Lung (tissue), 12 donors: ENCODE measurements around the gene RASSF5. TPM values are rescaled to one million over a fixed set of nuclear protein-coding genes. Genes with fewer than 3 reads are reported as not detected.

Source experiments
- ATAC-seq: fragments of 200-7000 bp; cut with Tn5 transposase; one replicate; pipeline ENCODE4 v1.9.1; 2020; ENCODE audit warnings: moderate number of reproducible peaks; ENCODE audit not compliant: insufficient read depth, low FRiP score
- DNase-seq, 3 donors: peaks; one replicate each; pipeline ENCODE4 v3.0.0-alpha.2; 2013 to 2017
- H3K27ac ChIP-seq, 2 donors: one replicate each; pipeline ENCODE4 v1.5.1; 2013; ENCODE audit warnings: mild to moderate bottlenecking in 2 of 2, moderate library complexity in 2 of 2, control low read depth in 1 of 2, inconsistent platforms in 1 of 2, low read depth in 1 of 2, low read length in 1 of 2
- H3K27me3 ChIP-seq, 3 donors: one replicate each; pipeline ENCODE4 v1.5.1; 2013; ENCODE audit warnings: low read length in 2 of 3; ENCODE audit not compliant: control insufficient read depth in 3 of 3, insufficient read depth in 3 of 3
- H3K36me3 ChIP-seq, 4 donors: one replicate each; pipeline ENCODE4 v1.5.1; 2013; ENCODE audit warnings: low read length in 4 of 4, mild to moderate bottlenecking in 1 of 4, moderate library complexity in 1 of 4; ENCODE audit not compliant: control insufficient read depth in 4 of 4, insufficient read depth in 4 of 4
- H3K4me1 ChIP-seq, 5 donors: one replicate each; pipeline ENCODE4 v1.5.1; 2013; ENCODE audit warnings: low read length in 5 of 5, mild to moderate bottlenecking in 2 of 5, moderate library complexity in 1 of 5; ENCODE audit not compliant: control insufficient read depth in 5 of 5, insufficient read depth in 5 of 5
- H3K4me3 ChIP-seq: one replicate; pipeline ENCODE4 v1.5.1; 2013; ENCODE audit warnings: mild to moderate bottlenecking, control low read depth, moderate library complexity
- H3K9ac ChIP-seq, 2 donors: one replicate each; pipeline ENCODE4 v1.5.1; 2013; ENCODE audit warnings: low read length in 2 of 2, control low read depth in 1 of 2; ENCODE audit not compliant: insufficient read depth in 1 of 2
- H3K9me3 ChIP-seq, 4 donors: one replicate each; pipeline ENCODE4 v1.5.1; 2013; ENCODE audit warnings: low read length in 3 of 4, mild to moderate bottlenecking in 1 of 4, moderate library complexity in 1 of 4; ENCODE audit not compliant: control insufficient read depth in 4 of 4, insufficient read depth in 3 of 4
- WGBS, 2 donors: extraction: QIAGEN DNeasy Blood & Tissue Kit; methylation state at CpG; one replicate each; pipeline ENCODE4 v1.1.7; 2013; 5-methylcytosine and 5-hydroxymethylcytosine counted together
- polyA plus RNA-seq, 2 donors: library from polyadenylated mRNA; stranded (reverse); fragments of 200-250 nt; gene quantifications; one replicate each; pipeline ENCODE4 v1.2.1, GENCODE V29; 2013
- total RNA-seq, 2 donors: library from RNA; depleted of rRNA in 1 of 2; stranded (reverse); fragments of >200 nt in 1 of 2; gene quantifications; one replicate each; pipeline ENCODE4 v1.2.1, GENCODE V29; 2014 to 2021
- TF ChIP-seq, protein P1 (sequence below): IDR thresholded peaks from 2 replicates; pipeline ENCODE4 v1.5.1; 2012; ENCODE audit warnings: mild to moderate bottlenecking; ENCODE audit errors: control extremely low read depth, extremely low read depth
- donor health status: control.
- donor health status: control.
- donor health status: Bipolar disorder and iron deficiency.
- donor health status: healthy.
- donor health status: DM: yes; HTN: yes; CAD: no.

Gene RASSF5
- total and polyA plus RNA-seq, 4 donors: 10.3 to 38.2 (median 30.7) TPM

DNA sequence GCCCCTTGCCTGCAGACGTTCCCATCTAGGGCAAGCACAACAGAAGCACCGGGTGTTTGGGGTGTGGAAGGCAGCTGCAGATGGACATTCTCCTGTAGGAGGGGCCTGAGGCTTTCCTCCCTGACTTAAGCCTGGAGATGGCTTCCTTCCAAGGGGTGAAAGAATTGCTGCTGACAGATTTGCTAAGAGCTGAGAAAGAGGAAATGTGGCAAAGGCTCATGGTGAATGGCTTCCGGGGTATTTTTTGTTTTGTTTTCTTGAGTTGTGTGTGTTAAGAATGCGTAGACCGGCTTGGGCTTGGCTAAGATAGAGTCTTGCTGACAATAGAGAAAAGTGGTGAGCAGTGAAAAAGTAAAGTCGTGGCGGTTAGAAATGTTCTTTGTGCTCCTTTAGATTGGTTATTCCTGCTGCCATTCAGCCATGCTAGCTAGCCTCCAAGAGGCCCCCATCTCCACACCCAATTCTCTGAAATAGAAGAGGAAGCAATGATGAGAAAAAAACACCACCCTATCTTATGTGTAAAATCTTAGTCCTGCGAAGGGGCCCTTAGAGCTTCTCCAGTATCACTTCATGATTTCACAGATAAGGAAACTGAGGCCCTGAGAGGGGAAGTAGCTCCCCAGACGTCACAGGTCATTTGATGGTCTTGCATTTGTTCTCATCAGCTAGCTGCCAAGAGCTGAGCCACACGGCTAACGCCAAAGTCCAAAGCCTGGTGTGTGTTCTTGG, 68.0 kb downstream of the RASSF5 start:
- WGBS, 2 donors: 12 to 32% methylated on average over 11 of the region's 11 CpGs
- Histone ChIP-seq H3K27ac (peak overlapping the region in 1 of 2 donors; percentile 96), H3K36me3 (peaks cover 0 to 1% (median 0%) of the 10 kb centered on the region in 4 donors), H3K9ac (no peak overlapping the region), H3K4me1 (peaks cover 0 to 19% (median 3%) of the 10 kb centered on the region in 5 donors), H3K27me3 (no peaks in the 10 kb centered on the region), H3K9me3 (no peaks in the 10 kb centered on the region), H3K4me3 (no peak overlapping the region)
- TF ChIP-seq, protein P1, sequence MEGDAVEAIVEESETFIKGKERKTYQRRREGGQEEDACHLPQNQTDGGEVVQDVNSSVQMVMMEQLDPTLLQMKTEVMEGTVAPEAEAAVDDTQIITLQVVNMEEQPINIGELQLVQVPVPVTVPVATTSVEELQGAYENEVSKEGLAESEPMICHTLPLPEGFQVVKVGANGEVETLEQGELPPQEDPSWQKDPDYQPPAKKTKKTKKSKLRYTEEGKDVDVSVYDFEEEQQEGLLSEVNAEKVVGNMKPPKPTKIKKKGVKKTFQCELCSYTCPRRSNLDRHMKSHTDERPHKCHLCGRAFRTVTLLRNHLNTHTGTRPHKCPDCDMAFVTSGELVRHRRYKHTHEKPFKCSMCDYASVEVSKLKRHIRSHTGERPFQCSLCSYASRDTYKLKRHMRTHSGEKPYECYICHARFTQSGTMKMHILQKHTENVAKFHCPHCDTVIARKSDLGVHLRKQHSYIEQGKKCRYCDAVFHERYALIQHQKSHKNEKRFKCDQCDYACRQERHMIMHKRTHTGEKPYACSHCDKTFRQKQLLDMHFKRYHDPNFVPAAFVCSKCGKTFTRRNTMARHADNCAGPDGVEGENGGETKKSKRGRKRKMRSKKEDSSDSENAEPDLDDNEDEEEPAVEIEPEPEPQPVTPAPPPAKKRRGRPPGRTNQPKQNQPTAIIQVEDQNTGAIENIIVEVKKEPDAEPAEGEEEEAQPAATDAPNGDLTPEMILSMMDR: no peak
- ATAC-seq (peak; percentile 63), DNase-seq (peak; percentile 79 to 97 (median 95))

DNA sequence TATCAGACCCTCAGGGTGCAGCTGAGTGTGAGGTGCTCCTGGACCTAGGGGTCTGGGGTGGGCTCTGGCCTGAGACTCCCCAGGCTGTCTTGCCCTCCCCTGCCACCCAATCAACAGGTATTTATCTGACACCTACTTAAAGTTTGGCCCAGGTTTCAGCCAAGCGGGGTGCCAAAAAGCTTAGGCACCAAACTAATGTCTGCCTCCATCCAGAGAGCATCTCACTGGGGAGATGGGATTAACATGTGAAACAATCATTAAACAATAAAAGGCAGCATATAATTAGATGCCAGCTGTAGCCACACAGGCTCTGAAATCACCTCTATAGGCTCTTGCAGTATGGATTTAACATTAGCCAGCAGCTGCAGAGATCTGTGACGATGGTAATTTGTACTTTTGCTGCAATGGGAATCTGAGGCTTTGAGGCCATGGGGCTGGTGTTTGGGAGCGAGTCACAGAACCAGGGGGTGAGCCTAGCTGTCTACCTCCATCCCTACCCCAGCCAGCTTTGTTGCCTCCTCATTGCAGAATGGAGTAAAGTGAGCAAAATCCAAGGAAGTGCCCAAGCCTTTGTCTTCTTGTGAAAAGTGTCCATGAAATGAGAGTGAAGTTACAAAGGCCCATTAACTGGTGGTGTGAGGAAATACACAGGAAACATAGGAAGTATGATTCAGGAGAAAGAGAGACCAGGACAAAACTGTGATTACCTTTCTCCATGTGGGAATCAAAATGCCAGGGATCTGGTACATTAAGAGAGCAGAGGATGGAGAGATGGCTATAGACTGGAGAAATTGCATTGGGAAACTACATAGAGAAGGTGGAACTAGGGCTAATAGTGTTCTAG, 68.8 kb downstream of the RASSF5 start:
- Histone ChIP-seq H3K36me3 (peaks cover 0 to 1% (median 0%) of the 10 kb centered on the region in 4 donors), H3K9me3 (no peaks in the 10 kb centered on the region), H3K27me3 (no peaks in the 10 kb centered on the region), H3K4me3 (no peak overlapping the region), H3K9ac (no peak overlapping the region), H3K27ac (peak overlapping the region in 1 of 2 donors; percentile 96), H3K4me1 (peaks cover 0 to 19% (median 3%) of the 10 kb centered on the region in 5 donors)
- DNase-seq (no peak), ATAC-seq (no peak)
- TF ChIP-seq, protein P1: no peak
- WGBS, 2 donors: 92% methylated on average over 3 of the region's 3 CpGs

DNA sequence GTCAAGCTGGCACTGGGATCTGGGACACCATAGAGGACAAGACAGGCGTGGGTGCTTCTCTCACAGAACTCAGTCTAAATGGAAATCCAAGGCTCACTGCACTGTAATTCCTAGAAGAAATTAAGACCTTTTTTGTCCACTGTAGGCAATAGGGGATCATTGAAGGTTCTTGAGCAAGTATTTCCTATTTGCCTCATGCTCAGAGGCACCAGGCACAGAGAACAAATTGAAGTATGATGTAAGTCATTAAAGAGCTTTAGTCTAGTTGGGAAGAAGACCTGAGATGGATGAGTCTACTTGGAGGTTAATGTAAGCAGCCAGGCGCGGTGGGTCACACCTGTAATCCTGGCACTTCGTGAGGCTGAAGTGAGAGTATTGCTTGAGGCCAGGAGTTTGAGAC, 70.3 kb downstream of the RASSF5 start:
- DNase-seq: no peak
- 83 to 96% methylated on average over 4 of the region's 4 CpGs for WGBS, 2 donors
- H3K27me3 ChIP-seq: no peaks in the 10 kb centered on the region
- peaks cover 0 to 21% (median 3%) of the 10 kb centered on the region in 5 donors for H3K4me1 ChIP-seq
- TF ChIP-seq, protein P1: no peak
- peaks cover 0 to 1% (median 0%) of the 10 kb centered on the region in 4 donors for H3K36me3 ChIP-seq
- H3K4me3 ChIP-seq: no peak overlapping the region
- H3K27ac ChIP-seq: peak overlapping the region in 1 of 2 donors; percentile 52
- no peak for ATAC-seq
- H3K9me3 ChIP-seq: no peaks in the 10 kb centered on the region
- H3K9ac ChIP-seq: no peak overlapping the region
